Epithelial cell of proximal tubule (primary cell): Measurements from ENCODE around the gene CNIH3. TPM values are rescaled to one million over a fixed set of nuclear protein-coding genes. Genes with fewer than 3 reads are reported as not detected.
"Not testable (repeated sequence)": the region's sequence is repeated elsewhere in the genome, so short reads cannot be mapped to it uniquely, and the experiment has no call there.

Source experiments
- DNase-seq: peaks from one replicate; pipeline ENCODE4 v3.0.0-alpha.2; 2011; ENCODE audit warnings: low read depth
- H3K4me3 ChIP-seq: 2 replicates; pipeline ENCODE4 v1.5.1; 2011; ENCODE audit warnings: low read depth, mild to moderate bottlenecking, low read length
- total RNA-seq: library from RNA; depleted of rRNA; stranded (reverse); fragments of >200 nt; gene quantifications from 2 replicates; pipeline ENCODE4 v1.2.3, GENCODE V29; 2015
- TF ChIP-seq, protein P1 (sequence below): conservative IDR thresholded peaks from 2 replicates; pipeline ENCODE4 v1.5.1; 2012; ENCODE audit warnings: low read depth, mild to moderate bottlenecking, low read length

Gene CNIH3
- total RNA-seq, 1 donor from 2014 or later, result 1.4 TPM

DNA sequence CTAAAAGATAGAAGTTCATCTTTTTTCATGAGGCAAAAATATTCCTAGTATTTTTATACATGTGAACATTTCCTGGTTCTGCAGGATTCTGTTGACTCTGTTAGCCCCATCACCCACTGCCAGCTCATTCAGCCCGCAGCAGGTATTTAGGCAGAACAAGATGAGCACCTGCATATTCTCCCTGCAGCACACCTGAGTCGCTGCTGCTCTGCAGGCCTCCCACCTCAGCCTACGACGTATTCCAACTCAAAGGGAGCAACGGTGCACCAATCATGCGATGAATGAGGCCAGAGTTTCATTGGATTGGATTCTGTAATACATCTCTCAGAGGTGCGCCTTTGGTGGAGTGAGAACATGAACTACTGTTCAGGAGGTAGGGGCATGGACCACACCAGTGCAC lies 87.6 kb downstream of the CNIH3 start:
- TF ChIP-seq, protein P1, sequence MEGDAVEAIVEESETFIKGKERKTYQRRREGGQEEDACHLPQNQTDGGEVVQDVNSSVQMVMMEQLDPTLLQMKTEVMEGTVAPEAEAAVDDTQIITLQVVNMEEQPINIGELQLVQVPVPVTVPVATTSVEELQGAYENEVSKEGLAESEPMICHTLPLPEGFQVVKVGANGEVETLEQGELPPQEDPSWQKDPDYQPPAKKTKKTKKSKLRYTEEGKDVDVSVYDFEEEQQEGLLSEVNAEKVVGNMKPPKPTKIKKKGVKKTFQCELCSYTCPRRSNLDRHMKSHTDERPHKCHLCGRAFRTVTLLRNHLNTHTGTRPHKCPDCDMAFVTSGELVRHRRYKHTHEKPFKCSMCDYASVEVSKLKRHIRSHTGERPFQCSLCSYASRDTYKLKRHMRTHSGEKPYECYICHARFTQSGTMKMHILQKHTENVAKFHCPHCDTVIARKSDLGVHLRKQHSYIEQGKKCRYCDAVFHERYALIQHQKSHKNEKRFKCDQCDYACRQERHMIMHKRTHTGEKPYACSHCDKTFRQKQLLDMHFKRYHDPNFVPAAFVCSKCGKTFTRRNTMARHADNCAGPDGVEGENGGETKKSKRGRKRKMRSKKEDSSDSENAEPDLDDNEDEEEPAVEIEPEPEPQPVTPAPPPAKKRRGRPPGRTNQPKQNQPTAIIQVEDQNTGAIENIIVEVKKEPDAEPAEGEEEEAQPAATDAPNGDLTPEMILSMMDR, result no peak
- no peak for DNase-seq
- no peak overlapping the region for H3K4me3 ChIP-seq

DNA sequence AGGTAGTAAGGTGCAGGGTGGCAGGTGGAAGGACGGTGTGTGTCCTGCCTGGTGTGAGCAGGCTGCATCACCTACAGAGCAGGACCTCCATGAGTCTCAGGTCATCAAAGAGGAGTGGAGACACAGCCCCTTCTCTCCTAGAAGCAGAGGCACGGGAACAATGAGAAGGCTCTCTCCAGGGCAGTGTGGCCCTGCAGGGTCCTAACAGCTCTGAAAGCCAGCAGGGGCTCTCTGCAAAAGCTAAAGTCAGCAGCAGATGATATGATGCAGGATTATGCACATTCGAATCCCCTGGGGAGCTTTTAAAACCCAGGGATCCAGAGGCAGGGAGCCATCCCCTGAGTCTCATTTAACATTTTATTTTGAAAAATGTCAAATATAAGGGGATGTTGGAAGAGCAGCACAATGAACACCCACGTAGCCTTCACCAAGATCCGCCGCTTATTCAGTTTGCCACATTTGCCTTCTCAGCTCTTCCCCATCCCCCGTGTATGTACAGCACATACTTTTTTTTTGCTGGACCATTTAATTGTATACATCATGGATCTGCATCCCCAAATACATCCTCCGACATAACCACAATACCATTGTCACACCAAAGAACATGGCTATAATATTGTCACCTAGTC lies 88.1 kb downstream of the CNIH3 start:
- no peak for DNase-seq

DNA sequence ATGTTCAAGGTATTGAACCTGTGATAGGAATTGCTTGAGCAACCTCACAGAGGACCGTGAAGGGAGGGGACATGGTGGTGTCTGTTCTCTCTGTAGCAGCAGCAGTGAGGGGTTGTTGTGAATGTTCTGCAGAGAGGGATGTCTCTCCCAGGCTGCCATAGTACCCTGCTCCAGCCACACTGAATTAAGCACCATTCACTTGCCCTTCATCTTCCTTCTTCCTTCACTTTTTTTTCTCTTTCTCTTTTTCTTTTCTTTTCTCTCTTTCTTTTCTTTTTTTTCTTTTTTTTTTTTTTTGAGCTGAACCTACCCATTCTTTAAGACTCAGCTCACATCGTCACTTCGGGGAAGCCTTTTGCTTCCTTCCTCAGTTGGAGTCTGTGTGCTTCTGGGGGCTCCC lies 89.5 kb downstream of the CNIH3 start:
- H3K4me3 ChIP-seq, result no peak overlapping the region
- DNase-seq, result no peak
- TF ChIP-seq, protein P1, result no peak

More for the DNA sequence above, 88.1 kb downstream of the CNIH3 start:
- H3K4me3 ChIP-seq, result no peak overlapping the region
- TF ChIP-seq, protein P1, result no peak

GRCh38 chr1:224707843-224708725 lies 92.0 kb downstream of the CNIH3 start:
- no peak for DNase-seq

DNA sequence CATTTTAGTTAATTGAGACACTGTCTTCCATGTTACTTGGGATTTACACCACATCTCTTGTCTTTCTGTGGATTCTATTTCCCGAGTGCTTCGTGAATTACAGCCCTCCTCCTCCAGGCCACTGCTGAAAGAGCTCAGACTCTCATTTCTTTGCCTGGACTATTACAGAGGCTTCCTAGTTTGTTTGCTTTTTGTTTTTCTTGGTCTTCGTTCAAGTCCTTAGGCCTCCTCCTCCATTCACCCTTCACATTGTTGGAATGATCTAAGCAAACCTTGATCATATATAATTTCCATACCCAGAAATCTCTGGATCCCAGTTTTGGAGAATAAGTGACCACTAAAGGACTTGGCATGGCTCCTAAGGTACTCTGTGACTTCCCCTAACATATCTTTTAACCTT lies 94.1 kb downstream of the CNIH3 start:
- DNase-seq, result no peak
- TF ChIP-seq, protein P1, result no peak

More at GRCh38 chr1:224707843-224708725, 92.0 kb downstream of the CNIH3 start:
- TF ChIP-seq, protein P1, result no peak
- no peak overlapping the region for H3K4me3 ChIP-seq

DNA sequence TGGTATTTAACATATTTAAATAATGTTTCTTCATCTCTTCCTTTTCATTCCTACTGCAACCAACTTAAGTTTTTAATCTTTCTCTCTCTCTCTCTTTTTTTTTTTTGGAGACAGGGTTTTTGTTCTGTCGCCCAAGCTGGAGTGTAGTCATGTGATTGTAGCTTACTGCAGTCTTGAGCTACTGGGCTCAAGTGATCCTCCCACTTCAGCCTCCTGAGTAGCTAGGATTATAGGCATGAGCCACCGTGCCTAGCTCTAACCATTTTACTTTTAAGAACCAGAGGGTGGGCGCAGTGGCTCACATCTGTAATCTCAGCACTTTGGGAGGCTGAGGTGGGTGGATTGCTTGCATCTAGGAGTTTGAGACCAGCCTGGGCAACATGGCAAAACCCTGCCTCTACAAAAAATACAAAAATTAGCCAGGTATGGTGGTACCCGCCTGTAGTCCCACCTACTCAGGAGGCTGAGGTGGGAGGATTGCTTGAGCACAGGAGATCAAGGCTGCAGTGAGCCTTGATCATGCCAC lies 95.2 kb downstream of the CNIH3 start:
- not testable (repeated sequence) for H3K4me3 ChIP-seq, DNase-seq

More for the DNA sequence above, 94.1 kb downstream of the CNIH3 start:
- H3K4me3 ChIP-seq, result no peak overlapping the region

- no peak overlapping the region for H3K4me3 ChIP-seq
- no peak for DNase-seq
- TF ChIP-seq, protein P1, result no peak
Measured at GRCh38 chr1:224711876-224712275, 95.8 kb downstream of the CNIH3 start.
